ENCODE measurements around the gene ADGRA1.

The ADGRA1 gene

GRCh38 chr10:133099571-133099970, 11.8 kb downstream of the ADGRA1 start:
- DNase-seq (ENCODE audit: extremely low spot score) = no peak
- TF ChIP-seq BHLHE40 (IDR thresholded peaks at IDR 0.05; ENCODE audit: borderline replicate concordance) = no peak
- no peak for TF ChIP-seq FOXM1 (IDR thresholded peaks at IDR 0.05; ENCODE audit: borderline replicate concordance)
- TF ChIP-seq ARNT (IDR thresholded peaks at IDR 0.05) = no peak
- TF ChIP-seq FOXK2 (IDR thresholded peaks at IDR 0.05) = no peak
- POLR2A ChIA-PET = no interaction called here
- CTCF ChIA-PET = no interaction called here

- ChIA-PET POLR2A (no interaction called here), CTCF (no interaction called here)
Observed at GRCh38 chr10:133100186-133100585, 12.5 kb downstream of the ADGRA1 start.

GRCh38 chr10:133100706-133101415, 13.1 kb downstream of the ADGRA1 start:
- POLR2A ChIA-PET = no interaction called here
- TF ChIP-seq HDGF (IDR thresholded peaks at IDR 0.05; ENCODE audit: borderline replicate concordance) (no peak), CTBP1 (IDR thresholded peaks at IDR 0.05; ENCODE audit: borderline replicate concordance) (no peak), L3MBTL2 (conservative IDR thresholded peaks at IDR 0.05) (no peak), PKNOX1 (IDR thresholded peaks at IDR 0.05) (no peak), ARNT (IDR thresholded peaks at IDR 0.05) (no peak), SP1 (IDR thresholded peaks at IDR 0.05) (no peak), FOXM1 (IDR thresholded peaks at IDR 0.05; ENCODE audit: borderline replicate concordance) (no peak)
- peak; percentile 31 for DNase-seq (ENCODE audit: extremely low spot score)
- CTCF ChIA-PET = no interaction called here

More at GRCh38 chr10:133100186-133100585, 12.5 kb downstream of the ADGRA1 start:
- no peak for DNase-seq (ENCODE audit: extremely low spot score)
- no peak for TF ChIP-seq ZNF384 (IDR thresholded peaks at IDR 0.05)
- no peak for TF ChIP-seq NFRKB (IDR thresholded peaks at IDR 0.05)
- TF ChIP-seq FOXM1 (IDR thresholded peaks at IDR 0.05; ENCODE audit: borderline replicate concordance) = no peak
- no peak for TF ChIP-seq FOXK2 (IDR thresholded peaks at IDR 0.05)
- TF ChIP-seq SP1 (IDR thresholded peaks at IDR 0.05) = no peak
- no peak for TF ChIP-seq L3MBTL2 (conservative IDR thresholded peaks at IDR 0.05)
- no peak for TF ChIP-seq ELF4 (IDR thresholded peaks at IDR 0.05)
- no peak for TF ChIP-seq FOXA1 (IDR thresholded peaks at IDR 0.05)
- TF ChIP-seq LEF1 (IDR thresholded peaks at IDR 0.05; ENCODE audit: borderline replicate concordance) = no peak
- TF ChIP-seq ARNT (IDR thresholded peaks at IDR 0.05) = no peak

- POLR2A ChIA-PET = no interaction called here
- CTCF ChIA-PET = no interaction called here
- no peak for DNase-seq (ENCODE audit: extremely low spot score)
- no peak for TF ChIP-seq FOXK2 (IDR thresholded peaks at IDR 0.05)
Observed at GRCh38 chr10:133101416-133101810, 13.7 kb downstream of the ADGRA1 start.

GRCh38 chr10:133102415-133103095, 14.8 kb downstream of the ADGRA1 start:
- POLR2A ChIA-PET = no interaction called here
- CTCF ChIA-PET = no interaction called here
- no peak for DNase-seq (ENCODE audit: extremely low spot score)
- TF ChIP-seq NFRKB (IDR thresholded peaks at IDR 0.05) (no peak), CTBP1 (IDR thresholded peaks at IDR 0.05; ENCODE audit: borderline replicate concordance) (no peak), ZNF384 (IDR thresholded peaks at IDR 0.05) (no peak), L3MBTL2 (conservative IDR thresholded peaks at IDR 0.05) (no peak)

GRCh38 chr10:133103311-133103910, 15.7 kb downstream of the ADGRA1 start:
- ChIA-PET CTCF (no interaction called here), POLR2A (no interaction called here)
- TF ChIP-seq NFRKB (IDR thresholded peaks at IDR 0.05) (no peak), TARDBP (IDR thresholded peaks at IDR 0.05) (no peak), CTBP1 (IDR thresholded peaks at IDR 0.05; ENCODE audit: borderline replicate concordance) (no peak), HDGF (IDR thresholded peaks at IDR 0.05; ENCODE audit: borderline replicate concordance) (no peak), FOXK2 (IDR thresholded peaks at IDR 0.05) (no peak), ARNT (IDR thresholded peaks at IDR 0.05) (no peak), ELF4 (IDR thresholded peaks at IDR 0.05) (no peak), BHLHE40 (IDR thresholded peaks at IDR 0.05; ENCODE audit: borderline replicate concordance) (no peak), ZNF384 (IDR thresholded peaks at IDR 0.05) (no peak), FOXM1 (IDR thresholded peaks at IDR 0.05; ENCODE audit: borderline replicate concordance) (no peak), SP1 (IDR thresholded peaks at IDR 0.05) (no peak), L3MBTL2 (conservative IDR thresholded peaks at IDR 0.05) (no peak), FOXA1 (IDR thresholded peaks at IDR 0.05) (no peak), SUZ12 (IDR thresholded peaks at IDR 0.05) (no peak), PKNOX1 (IDR thresholded peaks at IDR 0.05) (no peak), LEF1 (IDR thresholded peaks at IDR 0.05; ENCODE audit: borderline replicate concordance) (no peak)
- no peak for DNase-seq (ENCODE audit: extremely low spot score)

Measured in HEK293T (cell line).